Epithelial cell of prostate (primary cell): ENCODE results near the gene SDK1.

Experiments
- DNase-seq: peaks from one replicate; pipeline ENCODE4 v3.0.0-alpha.2; 2011; ENCODE audit warnings: low read depth, low spot score
- H3K27ac ChIP-seq: fragments of 450-650 bp; 2 replicates; pipeline ENCODE4 v1.5.1; 2017; ENCODE audit warnings: mild to moderate bottlenecking

The SDK1 gene

GRCh38 chr7:3510101-3511020, 209.3 kb downstream of the SDK1 start:
- no peak for DNase-seq
- H3K27ac ChIP-seq: no peak overlapping the region

- no peak for DNase-seq
- no peak overlapping the region for H3K27ac ChIP-seq
These were observed 216.3 kb downstream of the SDK1 start for GRCh38 chr7:3517344-3517743.

GRCh38 chr7:3518546-3518945, 217.5 kb downstream of the SDK1 start:
- no peak for DNase-seq
- H3K27ac ChIP-seq: no peak overlapping the region

GRCh38 chr7:3520206-3520605, 219.2 kb downstream of the SDK1 start:
- no peak for DNase-seq
- H3K27ac ChIP-seq: no peak overlapping the region

GRCh38 chr7:3527496-3528124, 226.6 kb downstream of the SDK1 start:
- DNase-seq: no peak
- H3K27ac ChIP-seq: no peak overlapping the region

GRCh38 chr7:3533040-3533439, 232.0 kb downstream of the SDK1 start:
- H3K27ac ChIP-seq: no peak overlapping the region
- DNase-seq: no peak

- no peak overlapping the region for H3K27ac ChIP-seq
- DNase-seq: peak; percentile 5
These were observed 236.3 kb downstream of the SDK1 start for GRCh38 chr7:3537210-3537875.

- DNase-seq: no peak
- H3K27ac ChIP-seq: no peak overlapping the region
These were observed 237.0 kb downstream of the SDK1 start for GRCh38 chr7:3538041-3538440.

GRCh38 chr7:3540456-3541220, 239.6 kb downstream of the SDK1 start:
- DNase-seq: no peak
- no peak overlapping the region for H3K27ac ChIP-seq

GRCh38 chr7:3544202-3544601, 243.2 kb downstream of the SDK1 start:
- no peak for DNase-seq
- no peak overlapping the region for H3K27ac ChIP-seq

- no peak overlapping the region for H3K27ac ChIP-seq
- DNase-seq: no peak
These were observed 247.8 kb downstream of the SDK1 start for GRCh38 chr7:3548815-3549214.

GRCh38 chr7:3549601-3550000, 248.5 kb downstream of the SDK1 start:
- DNase-seq: no peak
- no peak overlapping the region for H3K27ac ChIP-seq

- no peak overlapping the region for H3K27ac ChIP-seq
- no peak for DNase-seq
These were observed 250.5 kb downstream of the SDK1 start for GRCh38 chr7:3551536-3551935.

- DNase-seq: peak; percentile 18
- H3K27ac ChIP-seq: no peak overlapping the region
These were observed 251.4 kb downstream of the SDK1 start for GRCh38 chr7:3552499-3552898.

- H3K27ac ChIP-seq: no peak overlapping the region
- no peak for DNase-seq
These were observed 257.3 kb downstream of the SDK1 start for GRCh38 chr7:3558400-3558799.

GRCh38 chr7:3559278-3559677, 258.2 kb downstream of the SDK1 start:
- no peak overlapping the region for H3K27ac ChIP-seq
- peak; percentile 79 for DNase-seq

- H3K27ac ChIP-seq: no peak overlapping the region
- no peak for DNase-seq
These were observed 259.4 kb downstream of the SDK1 start for GRCh38 chr7:3560495-3560894.

- DNase-seq: no peak
- H3K27ac ChIP-seq: no peak overlapping the region
These were observed 260.9 kb downstream of the SDK1 start for GRCh38 chr7:3561932-3562331.

GRCh38 chr7:3564231-3564630, 263.2 kb downstream of the SDK1 start:
- no peak for DNase-seq
- no peak overlapping the region for H3K27ac ChIP-seq

GRCh38 chr7:3568516-3568915, 267.5 kb downstream of the SDK1 start:
- no peak for DNase-seq
- H3K27ac ChIP-seq: no peak overlapping the region
